ENCODE data around the gene CCK.
"Not testable (repeated sequence)": the region's sequence is repeated elsewhere in the genome, so short reads cannot be mapped to it uniquely, and the experiment has no call there.

CCK gene

GRCh38 chr3:42266085-42266484, at the start of gene CCK:
Gene CCK, minus strand, starts transcription at chr3:42266185. Its CDS starts 2,555 bp downstream, at chr3:42263630.
- in situ Hi-C loops (cut with MboI; ENCODE audit: low sequenced_read_pairs), result loop anchor here (25.0 kb wide), 2 partner anchors 171 to 271 kb away; no protein-coding TSS in a partner anchor

DNA sequence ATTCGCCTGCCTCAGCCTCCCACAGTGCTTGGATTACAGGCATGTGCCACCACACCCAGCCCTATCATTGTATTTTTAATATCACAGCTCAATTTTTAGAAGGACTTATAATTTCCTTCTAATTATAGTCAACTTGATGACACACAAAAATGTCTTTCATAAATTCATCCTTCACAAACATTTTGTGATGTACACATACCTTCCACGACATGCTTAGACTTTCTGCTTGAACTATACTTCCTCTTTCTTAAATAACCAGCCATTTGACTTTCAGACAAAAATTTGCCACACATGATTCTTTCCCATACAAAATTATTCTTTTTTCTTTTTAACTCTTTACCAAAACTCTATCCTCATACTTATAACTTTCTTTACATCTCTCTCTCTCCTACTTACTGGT, 48.4 kb upstream of the CCK start:
- in situ Hi-C loops (cut with MboI; ENCODE audit: low sequenced_read_pairs), result no loop called here

DNA sequence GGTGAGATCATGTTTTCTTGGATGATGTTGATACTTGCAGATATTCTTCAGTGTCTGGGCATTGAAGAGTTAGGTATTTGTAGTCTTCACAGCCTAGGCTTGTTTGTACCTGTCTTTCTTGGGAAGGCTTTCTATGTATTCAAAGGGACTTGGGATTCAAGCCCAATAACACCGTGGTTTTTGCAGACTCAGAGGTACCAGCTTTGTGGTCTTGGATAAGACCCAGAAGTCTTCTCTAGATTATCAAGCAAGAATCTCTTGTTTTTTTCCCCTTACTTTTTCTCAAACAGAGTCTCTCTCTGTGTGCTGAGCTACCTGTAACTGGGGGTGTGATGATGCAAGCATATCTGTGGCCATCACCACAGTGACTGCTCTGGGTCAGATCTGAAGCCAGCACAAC, 42.7 kb upstream of the CCK start:
- in situ Hi-C loops (cut with MboI; ENCODE audit: low sequenced_read_pairs), result no loop called here

DNA sequence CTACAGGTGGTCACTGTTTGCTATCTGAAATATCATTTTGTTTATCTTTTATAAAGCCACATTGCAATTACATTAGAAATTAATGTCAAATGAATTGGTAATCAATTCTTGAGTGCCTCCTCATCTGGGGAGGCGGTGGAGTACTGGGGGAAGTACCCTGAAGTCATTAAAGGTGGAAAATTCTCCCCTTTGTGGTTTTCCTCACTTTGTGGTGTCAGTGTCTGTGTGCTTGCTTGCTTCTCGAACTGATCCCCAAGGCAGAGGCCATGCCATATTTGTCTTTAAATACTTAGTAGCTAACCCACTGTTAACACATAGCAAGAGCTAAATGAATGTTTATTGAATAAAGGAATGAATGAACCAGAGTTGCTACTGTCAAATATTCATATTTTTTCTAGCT, 40.5 kb upstream of the CCK start:
- in situ Hi-C loops (cut with MboI; ENCODE audit: low sequenced_read_pairs), result no loop called here

- in situ Hi-C loops (cut with MboI; ENCODE audit: low sequenced_read_pairs), result no loop called here
Measured at GRCh38 chr3:42302924-42303634, 37.1 kb upstream of the CCK start.

GRCh38 chr3:42301446-42302175, 35.6 kb upstream of the CCK start:
- in situ Hi-C loops (cut with MboI; ENCODE audit: low sequenced_read_pairs), result no loop called here

DNA sequence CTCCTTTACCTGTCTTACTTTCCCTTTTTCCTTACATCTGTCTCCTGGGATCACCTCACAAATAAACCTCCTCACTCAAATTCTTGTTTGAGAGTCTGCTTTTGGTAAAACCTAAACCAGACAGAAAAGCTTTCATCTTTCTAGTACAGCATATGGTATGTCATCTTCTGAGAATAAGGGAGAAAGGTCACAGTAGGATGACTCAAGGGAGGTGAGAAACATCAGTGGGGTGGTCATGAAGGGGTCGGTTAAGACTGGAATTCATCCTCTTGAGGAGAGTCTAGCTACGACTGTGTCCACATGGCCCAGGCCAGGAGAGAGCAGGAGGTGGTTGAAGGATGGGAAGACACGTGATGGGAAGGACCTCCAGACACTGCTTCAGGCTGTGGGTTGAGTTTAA, 34.8 kb upstream of the CCK start:
- in situ Hi-C loops (cut with MboI; ENCODE audit: low sequenced_read_pairs), result no loop called here

DNA sequence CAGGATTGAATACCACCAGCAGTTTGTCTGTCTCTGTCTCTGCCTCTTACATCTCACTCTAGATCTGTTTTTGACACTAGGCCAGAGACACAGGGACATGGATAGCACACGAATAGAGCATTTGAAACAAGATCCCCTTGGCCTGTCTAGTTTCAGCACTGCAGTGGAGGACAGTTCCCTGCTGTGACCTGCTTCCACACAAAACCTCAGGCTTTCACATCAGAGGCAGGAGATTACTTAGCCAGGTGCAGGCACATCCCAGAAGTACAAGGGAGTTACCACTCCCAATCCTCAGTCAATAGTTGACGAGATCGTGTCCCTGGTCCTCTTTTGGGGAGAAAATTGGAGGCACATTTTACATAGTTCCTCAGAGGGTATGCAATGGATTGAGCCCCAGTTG, 34.0 kb upstream of the CCK start:
- in situ Hi-C loops (cut with MboI; ENCODE audit: low sequenced_read_pairs), result no loop called here

- in situ Hi-C loops (cut with MboI; ENCODE audit: low sequenced_read_pairs), result no loop called here
Measured at GRCh38 chr3:42298259-42298658, 32.3 kb upstream of the CCK start.

- in situ Hi-C loops (cut with MboI; ENCODE audit: low sequenced_read_pairs), result no loop called here
Measured at GRCh38 chr3:42292009-42292408, 26.0 kb upstream of the CCK start.

DNA sequence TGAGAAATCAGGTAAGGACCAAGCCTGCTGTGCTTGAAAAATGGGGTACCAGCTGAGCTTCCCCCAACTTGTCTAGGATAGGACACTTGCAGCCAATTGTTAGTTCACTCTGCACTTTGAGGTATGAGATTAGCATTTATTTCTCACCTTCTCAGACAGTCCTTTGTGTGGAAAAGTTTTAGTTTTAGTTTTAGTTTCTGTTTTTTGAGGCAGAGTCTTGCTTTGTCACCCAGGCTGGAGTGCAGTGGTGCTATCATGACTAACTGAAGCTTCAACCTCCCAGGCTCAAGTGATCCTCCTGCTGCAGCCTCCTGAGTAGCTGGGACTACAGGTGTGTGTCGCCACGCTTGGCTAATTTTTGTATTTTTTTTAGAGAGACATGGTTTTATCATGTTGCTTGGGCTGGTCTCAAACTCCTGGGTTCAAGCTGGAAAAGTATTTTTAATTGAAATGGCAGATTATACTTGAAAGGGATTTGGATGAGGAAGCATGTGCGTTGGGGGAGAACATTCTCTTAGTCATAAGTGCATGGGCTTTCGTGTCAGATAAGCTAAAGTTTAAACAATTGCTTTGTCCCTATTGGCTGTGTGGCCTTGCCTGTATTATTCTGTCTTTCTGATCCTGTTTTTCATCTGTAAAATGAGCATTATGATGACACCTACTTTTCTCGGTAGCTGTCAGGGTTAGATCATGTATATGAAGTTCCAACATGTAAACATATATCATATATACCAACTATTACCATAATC, 25.2 kb upstream of the CCK start:
- in situ Hi-C loops (cut with MboI; ENCODE audit: low sequenced_read_pairs), result no loop called here

DNA sequence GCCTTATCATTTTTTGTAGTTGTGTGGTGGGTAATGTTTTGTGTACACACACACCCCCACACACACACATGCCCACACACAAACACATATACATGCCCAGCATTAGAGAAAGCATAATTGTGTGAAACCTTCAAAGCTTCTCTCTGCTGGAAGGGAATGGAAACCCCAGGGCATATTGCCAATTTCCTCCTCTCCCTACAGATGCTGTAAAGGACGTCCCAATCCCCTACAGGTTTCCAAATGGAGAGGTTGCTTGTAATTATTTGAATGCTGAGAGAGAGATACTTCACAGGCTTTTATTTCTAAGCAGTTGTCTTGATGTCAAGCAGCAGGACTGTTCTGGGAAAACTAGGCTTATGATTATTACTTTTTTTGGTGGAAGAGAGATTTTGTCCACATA, 23.0 kb upstream of the CCK start:
- in situ Hi-C loops (cut with MboI; ENCODE audit: low sequenced_read_pairs), result no loop called here

DNA sequence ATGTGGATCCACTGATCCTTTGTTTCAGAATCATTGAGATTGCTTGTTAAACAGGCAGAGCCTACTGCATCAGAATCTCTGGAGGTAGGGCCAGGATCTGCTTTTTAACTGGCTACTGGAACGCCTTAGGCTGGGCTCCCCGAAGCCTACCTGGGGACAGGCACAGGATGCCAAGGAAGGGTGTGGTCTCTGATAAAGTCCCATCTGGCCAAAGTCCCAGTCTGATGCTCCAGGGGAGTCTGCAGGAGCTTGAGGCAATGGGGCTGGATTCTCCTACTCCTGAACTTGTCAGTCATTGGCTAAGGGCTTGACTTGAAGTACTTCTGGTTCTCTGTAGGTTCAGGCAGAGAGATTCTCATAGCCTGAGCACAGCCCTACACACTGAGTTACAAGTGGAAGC, 22.4 kb upstream of the CCK start:
- in situ Hi-C loops (cut with MboI; ENCODE audit: low sequenced_read_pairs), result no loop called here

DNA sequence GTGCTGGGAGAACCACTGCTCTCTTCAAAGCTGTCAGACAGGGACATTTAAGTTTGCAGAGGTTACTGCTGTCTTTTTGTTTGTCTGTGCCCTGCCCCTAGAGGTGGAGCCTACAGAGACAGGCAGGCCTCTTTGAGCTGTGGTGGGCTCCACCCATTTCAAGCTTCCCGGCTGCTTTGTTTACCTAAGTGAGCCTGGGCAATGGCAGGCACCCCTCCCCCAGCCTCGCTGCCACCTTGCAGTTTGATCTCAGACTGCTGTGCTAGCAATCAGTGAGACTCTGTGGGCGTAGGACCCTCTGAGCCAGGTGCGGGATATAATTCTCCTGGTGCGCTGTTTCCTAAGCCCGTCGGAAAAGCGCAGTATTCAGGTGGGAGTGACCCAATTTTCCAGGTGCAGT, 21.4 kb upstream of the CCK start:
- in situ Hi-C loops (cut with MboI; ENCODE audit: low sequenced_read_pairs), result not testable (repeated sequence)

DNA sequence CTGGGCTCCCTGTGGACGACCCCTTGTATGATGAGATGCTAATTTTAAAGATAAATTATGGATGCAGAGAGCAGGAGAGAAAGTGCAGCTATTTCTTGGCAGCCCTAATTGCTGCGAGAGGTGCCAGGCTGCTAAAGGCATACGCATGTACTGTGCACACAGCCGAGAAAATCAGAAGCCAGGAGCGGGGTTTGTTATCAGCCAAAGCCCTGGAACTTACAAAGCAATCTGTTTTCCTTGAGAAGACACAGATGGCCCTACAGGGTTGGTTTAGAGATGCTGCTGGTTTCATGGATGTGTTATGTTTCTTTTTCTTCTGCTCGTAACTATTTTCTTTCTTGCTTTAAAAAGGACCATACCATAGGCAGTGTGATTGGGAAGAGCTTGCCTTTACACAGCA, 11.7 kb upstream of the CCK start:
- in situ Hi-C loops (cut with MboI; ENCODE audit: low sequenced_read_pairs), result no loop called here

DNA sequence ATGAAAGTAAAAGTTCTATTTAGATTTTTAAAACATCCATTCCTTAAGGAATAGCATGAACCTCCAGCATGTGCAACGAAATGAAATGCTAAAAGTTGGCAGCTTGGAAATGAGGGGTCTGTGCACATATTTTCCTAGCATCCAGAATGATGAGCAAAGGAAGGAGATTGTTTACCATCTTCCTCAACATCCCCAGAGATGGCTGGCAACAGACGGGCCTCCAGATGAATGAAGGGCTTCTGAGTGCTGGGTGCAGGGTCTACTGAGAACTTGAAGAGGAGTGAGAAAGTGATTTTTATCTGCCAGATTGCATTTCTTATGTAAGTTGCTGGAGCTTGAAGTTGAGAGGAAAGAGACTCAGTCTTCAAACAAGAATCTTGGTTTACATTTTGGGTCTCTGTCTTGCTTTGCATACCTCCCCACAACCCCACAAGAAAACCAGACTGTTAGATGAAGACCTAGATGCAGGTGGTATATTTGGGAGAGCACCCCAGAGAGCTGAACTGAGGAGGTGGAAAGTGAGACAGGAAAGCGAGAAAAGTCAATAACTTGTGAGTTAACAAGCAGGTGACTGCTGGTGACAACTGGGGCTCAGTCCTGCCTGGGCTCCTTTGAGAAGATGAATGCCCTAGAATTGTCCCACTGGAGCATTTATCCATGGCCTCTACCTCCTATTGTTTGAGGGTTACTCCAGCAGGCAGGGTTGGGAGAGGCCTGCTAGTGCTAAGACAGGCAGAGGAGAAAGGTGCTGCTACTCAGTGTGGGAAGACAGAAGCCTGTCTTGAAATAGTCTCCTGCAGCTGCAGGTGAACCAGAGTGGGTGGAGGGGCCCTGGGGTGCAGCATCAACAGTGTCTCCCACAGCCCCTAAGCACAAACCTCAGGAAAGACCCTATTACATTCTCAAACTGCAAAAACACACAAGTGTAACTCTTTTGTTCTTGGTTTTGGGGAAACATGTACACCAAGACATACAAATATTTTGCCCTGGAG, 10.5 kb upstream of the CCK start:
- in situ Hi-C loops (cut with MboI; ENCODE audit: low sequenced_read_pairs), result no loop called here

DNA sequence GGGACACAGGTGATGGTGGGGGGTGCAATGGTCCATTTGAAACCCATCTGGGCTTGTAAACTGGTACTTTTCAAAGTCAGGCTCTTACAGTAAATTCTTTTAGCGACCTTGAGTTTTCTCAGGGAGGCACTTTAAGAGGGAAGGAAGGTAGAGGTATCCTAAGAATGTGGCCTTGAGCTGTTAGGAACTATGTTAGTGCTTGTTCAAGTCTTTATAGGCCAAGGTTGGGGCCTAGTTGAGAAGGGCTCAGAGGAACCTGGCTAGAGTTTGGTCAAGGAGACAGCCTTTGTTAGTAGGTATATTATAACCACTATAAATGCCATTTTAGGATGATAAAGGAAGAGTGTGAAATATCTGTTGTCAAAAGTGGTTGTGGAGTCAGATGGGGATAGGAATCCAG, 9.2 kb upstream of the CCK start:
- in situ Hi-C loops (cut with MboI; ENCODE audit: low sequenced_read_pairs), result no loop called here

DNA sequence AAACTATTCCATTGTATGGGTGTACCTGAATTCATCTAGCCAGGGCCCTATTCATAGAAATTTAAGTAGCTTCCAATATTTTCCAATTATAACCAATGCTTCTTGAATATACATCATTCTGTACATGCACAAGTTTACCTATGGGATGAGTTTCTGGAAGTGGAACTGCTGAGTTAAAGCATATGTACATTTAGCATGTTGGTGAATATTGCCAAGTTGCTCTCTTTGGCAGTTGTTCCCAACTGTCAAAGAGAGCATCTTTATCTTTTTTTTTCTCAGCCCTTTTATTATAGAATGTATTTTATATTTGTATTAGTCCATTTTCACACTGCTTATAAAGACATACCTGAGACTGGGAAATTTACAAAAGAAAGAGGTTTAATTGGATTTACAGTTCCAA, 8.3 kb upstream of the CCK start:
- in situ Hi-C loops (cut with MboI; ENCODE audit: low sequenced_read_pairs), result loop anchor here (25.0 kb wide), 2 partner anchors 163 to 263 kb away; no protein-coding TSS in a partner anchor

- in situ Hi-C loops (cut with MboI; ENCODE audit: low sequenced_read_pairs), result loop anchor here (25.0 kb wide), 2 partner anchors 164 to 264 kb away; no protein-coding TSS in a partner anchor
Measured at GRCh38 chr3:42273361-42273760, 7.4 kb upstream of the CCK start.

DNA sequence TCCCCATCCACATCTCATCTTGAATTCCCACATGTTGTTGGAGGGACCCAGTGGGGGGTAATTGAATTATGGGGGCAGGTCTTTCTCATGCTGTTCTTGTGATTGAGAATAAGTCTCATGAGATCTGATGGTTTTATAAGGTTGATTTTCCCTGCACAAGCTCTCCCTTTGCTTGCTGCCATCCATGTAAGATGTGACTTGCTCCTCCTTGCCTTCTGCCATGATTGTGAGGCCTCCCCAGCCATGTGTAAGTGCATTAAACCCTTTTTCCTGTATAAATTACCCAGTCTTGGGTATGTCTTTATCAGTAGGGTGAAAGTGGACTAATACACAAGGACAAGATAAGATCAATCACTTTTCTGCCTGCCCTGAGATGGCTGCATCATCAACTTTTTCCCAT, 5.8 kb upstream of the CCK start:
- in situ Hi-C loops (cut with MboI; ENCODE audit: low sequenced_read_pairs), result loop anchor here (25.0 kb wide), 2 partner anchors 166 to 266 kb away; no protein-coding TSS in a partner anchor
